ENCODE results near the gene FIGNL2.

DNA sequence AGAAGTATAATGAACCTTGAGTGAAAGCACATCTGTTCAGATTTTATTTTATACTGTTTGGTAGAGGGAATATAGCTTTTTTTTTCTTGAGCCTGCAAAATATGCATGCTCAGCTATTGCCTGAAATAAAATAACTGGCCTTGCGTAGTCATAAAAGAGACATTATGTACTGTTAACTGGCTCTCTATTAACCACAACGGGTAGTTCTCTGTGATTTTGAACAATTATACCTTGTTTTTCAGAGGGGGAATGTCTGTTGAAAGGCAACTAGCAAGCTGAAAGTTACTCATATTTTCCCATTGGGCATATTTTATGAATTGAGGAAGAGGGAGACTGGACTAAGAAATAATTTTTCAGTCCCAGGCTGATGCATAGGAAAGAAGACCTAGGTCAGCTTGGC is 62.6 kb downstream of the FIGNL2 start:
- TF ChIP-seq, protein P1, sequence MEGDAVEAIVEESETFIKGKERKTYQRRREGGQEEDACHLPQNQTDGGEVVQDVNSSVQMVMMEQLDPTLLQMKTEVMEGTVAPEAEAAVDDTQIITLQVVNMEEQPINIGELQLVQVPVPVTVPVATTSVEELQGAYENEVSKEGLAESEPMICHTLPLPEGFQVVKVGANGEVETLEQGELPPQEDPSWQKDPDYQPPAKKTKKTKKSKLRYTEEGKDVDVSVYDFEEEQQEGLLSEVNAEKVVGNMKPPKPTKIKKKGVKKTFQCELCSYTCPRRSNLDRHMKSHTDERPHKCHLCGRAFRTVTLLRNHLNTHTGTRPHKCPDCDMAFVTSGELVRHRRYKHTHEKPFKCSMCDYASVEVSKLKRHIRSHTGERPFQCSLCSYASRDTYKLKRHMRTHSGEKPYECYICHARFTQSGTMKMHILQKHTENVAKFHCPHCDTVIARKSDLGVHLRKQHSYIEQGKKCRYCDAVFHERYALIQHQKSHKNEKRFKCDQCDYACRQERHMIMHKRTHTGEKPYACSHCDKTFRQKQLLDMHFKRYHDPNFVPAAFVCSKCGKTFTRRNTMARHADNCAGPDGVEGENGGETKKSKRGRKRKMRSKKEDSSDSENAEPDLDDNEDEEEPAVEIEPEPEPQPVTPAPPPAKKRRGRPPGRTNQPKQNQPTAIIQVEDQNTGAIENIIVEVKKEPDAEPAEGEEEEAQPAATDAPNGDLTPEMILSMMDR (IDR thresholded peaks at IDR 0.05 in 2 of 3, conservative IDR thresholded peaks at IDR 0.05 in 1 of 3; ENCODE audit: borderline replicate concordance in 1 of 3, insufficient read depth in 1 of 3, low read depth in 2 of 3, low read length in 2 of 3): no peak
- TF ChIP-seq EZH2 (IDR thresholded peaks at IDR 0.05) (no peak), TCF7L2 (IDR thresholded peaks at IDR 0.05; ENCODE audit: borderline replicate concordance, extremely low read depth, insufficient read depth, insufficient read length) (no peak), POLR2AphosphoS5 (IDR thresholded peaks at IDR 0.05; ENCODE audit: low read depth, low read length) (no peak), YY1 (IDR thresholded peaks at IDR 0.05; ENCODE audit: extremely low read depth, insufficient replicate concordance, low read depth, low read length) (no peak), JUND (IDR thresholded peaks at IDR 0.05) (no peak), POLR2A (IDR thresholded peaks at IDR 0.05; ENCODE audit: borderline replicate concordance, extremely low read depth, insufficient read depth, insufficient read length) (no peak), RAD21 (IDR thresholded peaks at IDR 0.05; ENCODE audit: low read depth) (no peak), ELF1 (IDR thresholded peaks at IDR 0.05; ENCODE audit: borderline replicate concordance, low read depth) (no peak), SIN3A (IDR thresholded peaks at IDR 0.05; ENCODE audit: low read depth) (no peak), SP1 (IDR thresholded peaks at IDR 0.05; ENCODE audit: low read depth) (no peak), EZH2phosphoT487 (IDR thresholded peaks at IDR 0.05; ENCODE audit: borderline replicate concordance) (no peak)
- TF ChIP-seq, protein P2, sequence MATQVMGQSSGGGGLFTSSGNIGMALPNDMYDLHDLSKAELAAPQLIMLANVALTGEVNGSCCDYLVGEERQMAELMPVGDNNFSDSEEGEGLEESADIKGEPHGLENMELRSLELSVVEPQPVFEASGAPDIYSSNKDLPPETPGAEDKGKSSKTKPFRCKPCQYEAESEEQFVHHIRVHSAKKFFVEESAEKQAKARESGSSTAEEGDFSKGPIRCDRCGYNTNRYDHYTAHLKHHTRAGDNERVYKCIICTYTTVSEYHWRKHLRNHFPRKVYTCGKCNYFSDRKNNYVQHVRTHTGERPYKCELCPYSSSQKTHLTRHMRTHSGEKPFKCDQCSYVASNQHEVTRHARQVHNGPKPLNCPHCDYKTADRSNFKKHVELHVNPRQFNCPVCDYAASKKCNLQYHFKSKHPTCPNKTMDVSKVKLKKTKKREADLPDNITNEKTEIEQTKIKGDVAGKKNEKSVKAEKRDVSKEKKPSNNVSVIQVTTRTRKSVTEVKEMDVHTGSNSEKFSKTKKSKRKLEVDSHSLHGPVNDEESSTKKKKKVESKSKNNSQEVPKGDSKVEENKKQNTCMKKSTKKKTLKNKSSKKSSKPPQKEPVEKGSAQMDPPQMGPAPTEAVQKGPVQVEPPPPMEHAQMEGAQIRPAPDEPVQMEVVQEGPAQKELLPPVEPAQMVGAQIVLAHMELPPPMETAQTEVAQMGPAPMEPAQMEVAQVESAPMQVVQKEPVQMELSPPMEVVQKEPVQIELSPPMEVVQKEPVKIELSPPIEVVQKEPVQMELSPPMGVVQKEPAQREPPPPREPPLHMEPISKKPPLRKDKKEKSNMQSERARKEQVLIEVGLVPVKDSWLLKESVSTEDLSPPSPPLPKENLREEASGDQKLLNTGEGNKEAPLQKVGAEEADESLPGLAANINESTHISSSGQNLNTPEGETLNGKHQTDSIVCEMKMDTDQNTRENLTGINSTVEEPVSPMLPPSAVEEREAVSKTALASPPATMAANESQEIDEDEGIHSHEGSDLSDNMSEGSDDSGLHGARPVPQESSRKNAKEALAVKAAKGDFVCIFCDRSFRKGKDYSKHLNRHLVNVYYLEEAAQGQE (IDR thresholded peaks at IDR 0.05; ENCODE audit: low read depth): no peak
- TF ChIP-seq, protein P3, sequence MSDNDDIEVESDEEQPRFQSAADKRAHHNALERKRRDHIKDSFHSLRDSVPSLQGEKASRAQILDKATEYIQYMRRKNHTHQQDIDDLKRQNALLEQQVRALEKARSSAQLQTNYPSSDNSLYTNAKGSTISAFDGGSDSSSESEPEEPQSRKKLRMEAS (IDR thresholded peaks at IDR 0.05): no peak
